Astrocyte (in vitro differentiated cells and primary cell): ENCODE data around the gene ITPR2.

Experiments
- EZH2 ChIP-seq: IDR thresholded peaks from 2 replicates; pipeline ENCODE4 v1.6.1; 2012; ENCODE audit warnings: mild to moderate bottlenecking, low read length, inconsistent platforms; ENCODE audit not compliant: insufficient read depth
- TF ChIP-seq, protein P1 (sequence below): IDR thresholded peaks from 2 replicates; pipeline ENCODE4 v1.5.1; 2011; ENCODE audit warnings: low read depth, mild to moderate bottlenecking, inconsistent platforms, low read length, moderate library complexity; ENCODE audit not compliant: insufficient read depth

DNA sequence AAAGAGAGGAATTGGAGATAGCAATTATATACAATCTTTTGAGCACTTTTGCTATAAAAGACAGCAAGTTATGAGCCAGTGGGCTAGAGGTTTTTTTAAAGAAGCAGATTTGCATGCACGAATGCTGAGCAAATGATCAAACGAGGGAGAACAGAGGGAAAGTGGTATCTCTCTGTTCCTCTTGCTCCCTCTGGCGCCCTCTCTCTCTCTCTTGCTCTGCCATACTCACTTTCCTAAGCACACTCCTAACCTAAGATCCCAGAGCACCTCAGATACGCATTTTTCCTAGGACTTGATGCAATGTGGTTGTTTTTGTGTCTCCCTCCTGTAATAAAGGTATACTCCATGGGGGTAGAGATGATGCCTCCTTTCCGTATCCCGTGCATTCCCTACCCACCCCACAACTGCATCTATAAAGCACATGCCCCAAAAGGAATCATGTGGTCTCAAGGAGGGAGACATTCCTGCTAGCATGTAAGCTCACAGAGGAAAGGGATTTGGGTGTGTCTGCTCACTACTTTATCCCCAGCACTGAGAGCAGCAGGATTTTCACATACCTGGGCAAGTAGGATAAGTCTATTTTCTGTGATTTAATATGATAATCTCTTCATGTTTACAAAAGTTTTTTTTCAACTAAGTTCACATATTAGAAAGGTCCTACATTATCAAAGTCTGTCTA lies 367.4 kb downstream of the ITPR2 start:
- TF ChIP-seq, protein P1, sequence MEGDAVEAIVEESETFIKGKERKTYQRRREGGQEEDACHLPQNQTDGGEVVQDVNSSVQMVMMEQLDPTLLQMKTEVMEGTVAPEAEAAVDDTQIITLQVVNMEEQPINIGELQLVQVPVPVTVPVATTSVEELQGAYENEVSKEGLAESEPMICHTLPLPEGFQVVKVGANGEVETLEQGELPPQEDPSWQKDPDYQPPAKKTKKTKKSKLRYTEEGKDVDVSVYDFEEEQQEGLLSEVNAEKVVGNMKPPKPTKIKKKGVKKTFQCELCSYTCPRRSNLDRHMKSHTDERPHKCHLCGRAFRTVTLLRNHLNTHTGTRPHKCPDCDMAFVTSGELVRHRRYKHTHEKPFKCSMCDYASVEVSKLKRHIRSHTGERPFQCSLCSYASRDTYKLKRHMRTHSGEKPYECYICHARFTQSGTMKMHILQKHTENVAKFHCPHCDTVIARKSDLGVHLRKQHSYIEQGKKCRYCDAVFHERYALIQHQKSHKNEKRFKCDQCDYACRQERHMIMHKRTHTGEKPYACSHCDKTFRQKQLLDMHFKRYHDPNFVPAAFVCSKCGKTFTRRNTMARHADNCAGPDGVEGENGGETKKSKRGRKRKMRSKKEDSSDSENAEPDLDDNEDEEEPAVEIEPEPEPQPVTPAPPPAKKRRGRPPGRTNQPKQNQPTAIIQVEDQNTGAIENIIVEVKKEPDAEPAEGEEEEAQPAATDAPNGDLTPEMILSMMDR = no peak
- TF ChIP-seq EZH2 = no peak
